HFF-Myc (cell line): Measurements from ENCODE around the gene LDLRAD4.

Experiments used
- DNase-seq: peaks from one replicate; pipeline ENCODE4 v3.0.0-alpha.2; 2011; ENCODE audit warnings: low read depth; ENCODE audit errors: extremely low read depth
- H3K4me3 ChIP-seq: replicated peaks from 2 replicates; pipeline ENCODE4 v1.5.1; 2011; ENCODE audit warnings: low read depth, mild to moderate bottlenecking, control low read depth, low read length
- TF ChIP-seq, protein P1 (sequence below): IDR thresholded peaks from 2 replicates; pipeline ENCODE4 v1.5.1; 2012; ENCODE audit warnings: mild to moderate bottlenecking, low read depth, low read length, control low read depth; ENCODE audit errors: missing control alignments

Gene LDLRAD4

GRCh38 chr18:13184396-13184795 is 34.2 kb upstream of the LDLRAD4 start:
- H3K4me3 ChIP-seq, result no peak overlapping the region
- TF ChIP-seq, protein P1, sequence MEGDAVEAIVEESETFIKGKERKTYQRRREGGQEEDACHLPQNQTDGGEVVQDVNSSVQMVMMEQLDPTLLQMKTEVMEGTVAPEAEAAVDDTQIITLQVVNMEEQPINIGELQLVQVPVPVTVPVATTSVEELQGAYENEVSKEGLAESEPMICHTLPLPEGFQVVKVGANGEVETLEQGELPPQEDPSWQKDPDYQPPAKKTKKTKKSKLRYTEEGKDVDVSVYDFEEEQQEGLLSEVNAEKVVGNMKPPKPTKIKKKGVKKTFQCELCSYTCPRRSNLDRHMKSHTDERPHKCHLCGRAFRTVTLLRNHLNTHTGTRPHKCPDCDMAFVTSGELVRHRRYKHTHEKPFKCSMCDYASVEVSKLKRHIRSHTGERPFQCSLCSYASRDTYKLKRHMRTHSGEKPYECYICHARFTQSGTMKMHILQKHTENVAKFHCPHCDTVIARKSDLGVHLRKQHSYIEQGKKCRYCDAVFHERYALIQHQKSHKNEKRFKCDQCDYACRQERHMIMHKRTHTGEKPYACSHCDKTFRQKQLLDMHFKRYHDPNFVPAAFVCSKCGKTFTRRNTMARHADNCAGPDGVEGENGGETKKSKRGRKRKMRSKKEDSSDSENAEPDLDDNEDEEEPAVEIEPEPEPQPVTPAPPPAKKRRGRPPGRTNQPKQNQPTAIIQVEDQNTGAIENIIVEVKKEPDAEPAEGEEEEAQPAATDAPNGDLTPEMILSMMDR, result no peak
- DNase-seq, result no peak

DNA sequence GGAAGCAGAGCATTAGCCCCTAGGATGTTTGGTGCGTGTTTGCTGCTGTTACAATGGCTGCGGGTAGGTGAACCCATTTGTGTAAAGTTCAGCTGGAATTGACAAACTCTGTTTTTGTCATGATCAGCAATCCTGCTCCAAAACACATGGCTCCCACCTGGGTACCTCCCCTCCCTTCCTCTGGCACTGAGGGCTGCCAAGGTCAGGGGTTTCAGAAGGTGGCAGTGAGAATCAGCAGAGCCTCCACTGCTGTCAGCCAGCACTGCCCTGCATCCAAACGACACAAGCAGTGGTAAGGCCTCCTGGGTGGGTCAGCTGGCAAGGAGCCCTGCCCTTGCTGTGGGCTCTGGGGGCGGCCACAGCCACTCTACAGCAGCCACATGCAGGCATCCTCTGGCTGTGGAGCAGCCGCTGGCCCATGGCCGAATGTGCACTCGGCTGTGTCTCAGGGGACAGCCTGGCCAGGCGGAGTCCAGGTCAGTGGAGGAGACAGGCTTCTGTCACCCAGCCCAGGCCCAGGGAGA is 32.8 kb upstream of the LDLRAD4 start:
- no peak for DNase-seq
- TF ChIP-seq, protein P1, result no peak
- no peak overlapping the region for H3K4me3 ChIP-seq

DNA sequence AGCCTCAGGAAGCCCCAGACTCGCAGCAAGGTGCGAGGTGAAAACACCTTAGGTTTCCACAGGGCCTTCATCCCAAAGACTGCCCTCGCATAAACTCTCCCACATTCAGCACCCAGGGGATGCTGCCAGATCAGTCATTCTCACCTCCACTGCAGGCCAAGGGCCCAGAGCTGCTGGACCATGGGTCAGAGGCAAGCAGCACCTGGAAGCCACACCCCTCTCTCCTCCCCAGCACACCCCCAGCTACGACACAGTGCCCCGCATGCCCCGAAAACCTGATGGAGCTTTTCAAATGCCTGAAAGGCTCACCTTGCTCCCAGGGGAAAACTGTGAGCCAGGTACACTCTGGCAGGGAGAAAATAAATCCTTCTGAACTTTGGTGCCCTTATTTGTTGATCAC is 31.9 kb upstream of the LDLRAD4 start:
- TF ChIP-seq, protein P1, result no peak
- DNase-seq, result no peak
- H3K4me3 ChIP-seq, result no peak overlapping the region

GRCh38 chr18:13187498-13187897 is 31.1 kb upstream of the LDLRAD4 start:
- TF ChIP-seq, protein P1, result no peak
- no peak overlapping the region for H3K4me3 ChIP-seq
- DNase-seq, result no peak

- no peak for DNase-seq
- TF ChIP-seq, protein P1, result no peak
- H3K4me3 ChIP-seq, result no peak overlapping the region
Observed at GRCh38 chr18:13191031-13191430, 27.5 kb upstream of the LDLRAD4 start.

GRCh38 chr18:13191779-13192178 is 26.8 kb upstream of the LDLRAD4 start:
- TF ChIP-seq, protein P1, result no peak
- H3K4me3 ChIP-seq, result no peak overlapping the region
- no peak for DNase-seq

- TF ChIP-seq, protein P1, result no peak
- DNase-seq, result no peak
- H3K4me3 ChIP-seq, result no peak overlapping the region
Observed at GRCh38 chr18:13192970-13193369, 25.6 kb upstream of the LDLRAD4 start.
